Caco-2 (cell line): Measurements from ENCODE around the gene TASOR2. TPM values are rescaled to one million over a fixed set of nuclear protein-coding genes. Genes with fewer than 3 reads are reported as not detected.

Experiments used
- BruUV-seq: library from RNA; stranded (reverse); fragments of 400-500 nt; replicated peaks from 2 replicates; lab custom pipeline; 2021; lab: Mats Ljungman, UMichigan
- CTCF ChIA-PET: fragments of 300-600 bp; sonication (Branson Sonifier 250); formaldehyde crosslinking; loops from one replicate; lab custom pipeline; 2022; ENCODE audit warnings: antibody characterized with exemption; lab: Charles Lee
- POLR2A ChIA-PET: fragments of 300-600 bp; sonication (Branson Sonifier 250); formaldehyde crosslinking; loops from one replicate; lab custom pipeline; 2022; ENCODE audit warnings: antibody characterized with exemption; lab: Charles Lee
- DNase-seq, 2 experiments: peaks; one replicate each; pipeline versions ENCODE4 v3.0.0 to v3.0.0-alpha.2; 2020 to 2022
- H3K27me3 ChIP-seq: replicated peaks from 2 replicates; pipeline ENCODE4 v1.6.0; 2011; ENCODE audit warnings: low read length; ENCODE audit not compliant: control insufficient read depth, insufficient read depth
- H3K36me3 ChIP-seq: 2 replicates; pipeline ENCODE4 v1.5.1; 2011; ENCODE audit warnings: low read length; ENCODE audit not compliant: control insufficient read depth, insufficient read depth
- H3K4me1 ChIP-seq: fragments of 250-450 bp; sonication (Bioruptor Pico); 2 replicates; pipeline ENCODE4 v1.5.1; 2020; ENCODE audit warnings: mild to moderate bottlenecking
- H3K4me3 ChIP-seq: 2 replicates; pipeline ENCODE4 v1.5.1; 2011; ENCODE audit warnings: low read depth, mild to moderate bottlenecking, control low read depth, low read length
- H3K9me3 ChIP-seq: fragments of 250-450 bp; sonication (Bioruptor Pico); 2 replicates; pipeline ENCODE4 v1.5.1; 2020; ENCODE audit warnings: mild to moderate bottlenecking, moderate library complexity
- H3K27ac Mint-ChIP-seq: one replicate; pipeline ENCODE4 v1.8.0; 2022; ENCODE audit warnings: mixed read lengths; ENCODE audit not compliant: unreplicated experiment
- H3K27me3 Mint-ChIP-seq: one replicate; pipeline ENCODE4 v1.8.0; 2022; ENCODE audit warnings: mixed read lengths; ENCODE audit not compliant: insufficient read depth, unreplicated experiment
- H3K36me3 Mint-ChIP-seq: one replicate; pipeline ENCODE4 v1.8.0; 2022; ENCODE audit warnings: mild to moderate bottlenecking, mixed read lengths; ENCODE audit not compliant: insufficient read depth, unreplicated experiment
- H3K4me1 Mint-ChIP-seq: one replicate; pipeline ENCODE4 v1.8.0; 2022; ENCODE audit warnings: low read depth, mixed read lengths; ENCODE audit not compliant: unreplicated experiment
- H3K4me3 Mint-ChIP-seq: one replicate; pipeline ENCODE4 v1.8.0; 2022; ENCODE audit warnings: mild to moderate bottlenecking, moderate library complexity, mixed read lengths; ENCODE audit not compliant: unreplicated experiment
- H3K9me3 Mint-ChIP-seq: one replicate; pipeline ENCODE4 v1.8.0; 2022; ENCODE audit warnings: mixed read lengths; ENCODE audit not compliant: unreplicated experiment
- CTCF ChIP-seq, 2 experiments: fragments of 200-600 bp in 1 of 2; IDR thresholded peaks; 1 replicate in 1 of 2; 2 replicates in 1 of 2; pipeline versions ENCODE4 v1.5.1 to v1.8.0; 2011 to 2022; ENCODE audit warnings: antibody characterized with exemption in 1 of 2, control low read depth in 1 of 2, inconsistent platforms in 1 of 2, low read depth in 1 of 2, low read length in 1 of 2, mild to moderate bottlenecking in 1 of 2, moderate library complexity in 1 of 2; ENCODE audit not compliant: insufficient read depth in 1 of 2, severe bottlenecking in 1 of 2, unreplicated experiment in 1 of 2
- intact Hi-C: fragments of 100-400 bp; cut with micrococcal nuclease; formaldehyde crosslinking; loops from one replicate; pipeline ENCODE4 v1.10.0; 2022; ENCODE audit not compliant: unreplicated experiment
- total RNA-seq: library from RNA; stranded (reverse); gene quantifications from 2 replicates; pipeline ENCODE4 v1.2.3, GENCODE V29; 2022

The TASOR2 gene
- total RNA-seq, 1 experiment from 2014 or later: 102 TPM

- Histone ChIP-seq H3K27me3 (no peaks in the 10 kb centered on the region), H3K4me3 (no peak overlapping the region), H3K36me3 (no peaks in the 10 kb centered on the region), H3K9me3 (peaks cover 1% of the 10 kb centered on the region; the same call in 1 of the 2 replicates), H3K4me1 (peaks cover 6% of the 10 kb centered on the region)
- Mint-ChIP-seq H3K27ac (no peak overlapping the region), H3K36me3 (peaks cover 7% of the 10 kb centered on the region), H3K4me3 (no peak overlapping the region), H3K27me3 (no peaks in the 10 kb centered on the region), H3K9me3 (no peaks in the 10 kb centered on the region), H3K4me1 (peaks cover 5% of the 10 kb centered on the region)
- peak in 1 of 2 experiments; percentile 1 for TF ChIP-seq CTCF (IDR thresholded peaks at IDR 0.05; ENCODE audit: insufficient read depth in 1 of 2, low read depth in 1 of 2, low read length in 1 of 2, severe bottlenecking in 1 of 2, unreplicated experiment in 1 of 2)
- ChIA-PET POLR2A (no interaction called here), CTCF (interaction anchor here (0.5 kb wide), 1 partner anchor 44 kb away, joined by 7 read pairs; no protein-coding TSS in a partner anchor)
- no TSS peak for BruUV-seq
- no peak for DNase-seq
- intact Hi-C loops: loop anchor here (5.0 kb wide), 1 partner anchor 193 kb away; no protein-coding TSS in a partner anchor
Measured at GRCh38 chr10:5679606-5680005, 5.0 kb upstream of the TASOR2 start.

DNA sequence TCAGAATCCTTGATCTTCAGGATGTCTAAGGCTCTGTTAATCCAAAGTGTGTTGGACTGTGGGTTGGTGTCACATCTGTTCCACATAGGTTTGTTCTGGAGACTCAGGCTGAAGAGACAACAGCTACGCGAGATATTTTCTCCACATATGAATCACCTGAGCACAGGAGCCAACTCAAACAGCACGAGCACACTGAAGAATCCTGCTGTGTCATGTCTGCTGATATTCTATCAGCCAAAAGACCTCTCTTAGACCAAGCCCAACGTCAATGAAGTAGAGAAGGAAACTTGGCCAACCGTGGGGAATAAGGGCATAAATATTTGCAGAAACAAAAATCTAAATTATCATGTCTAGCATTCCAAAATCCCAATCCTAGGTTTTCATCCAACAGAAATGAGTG lies 2.7 kb upstream of the TASOR2 start:
- Histone ChIP-seq H3K36me3 (no peaks in the 10 kb centered on the region), H3K4me3 (no peak overlapping the region), H3K27me3 (no peaks in the 10 kb centered on the region), H3K9me3 (no peaks in the 10 kb centered on the region), H3K4me1 (peaks cover 12% of the 10 kb centered on the region)
- intact Hi-C loops: loop anchor here (5.0 kb wide), 1 partner anchor 190 kb away; no protein-coding TSS in a partner anchor
- Mint-ChIP-seq H3K27me3 (no peaks in the 10 kb centered on the region), H3K4me1 (peaks cover 7% of the 10 kb centered on the region), H3K36me3 (peaks cover 19% of the 10 kb centered on the region), H3K27ac (no peak overlapping the region), H3K9me3 (no peaks in the 10 kb centered on the region), H3K4me3 (no peak overlapping the region)
- BruUV-seq: no TSS peak
- no peak for DNase-seq
- TF ChIP-seq CTCF (IDR thresholded peaks at IDR 0.05; ENCODE audit: insufficient read depth in 1 of 2, low read depth in 1 of 2, low read length in 1 of 2, severe bottlenecking in 1 of 2, unreplicated experiment in 1 of 2): no peak
- ChIA-PET CTCF (no interaction called here), POLR2A (no interaction called here)

DNA sequence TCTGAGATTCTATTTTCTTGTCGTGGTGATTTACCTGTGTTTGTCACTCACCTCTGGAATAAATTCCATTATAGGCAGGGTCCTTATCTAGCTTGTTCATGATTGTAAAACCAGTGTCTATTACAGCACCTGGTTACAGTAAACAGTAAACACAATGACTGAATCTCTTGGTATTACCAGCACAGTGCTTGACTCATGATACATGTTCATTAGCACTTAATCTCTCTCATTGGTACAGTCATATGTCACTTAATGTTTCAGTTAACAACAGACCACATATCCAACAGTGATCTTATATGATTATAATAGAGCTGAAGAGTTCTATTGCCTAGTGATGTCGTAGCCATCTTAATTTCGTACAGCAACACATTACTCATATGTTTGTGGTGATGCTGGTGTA lies 1.6 kb upstream of the TASOR2 start:
- H3K27me3 Mint-ChIP-seq: no peaks in the 10 kb centered on the region

More for the DNA sequence above, 1.6 kb upstream of the TASOR2 start:
- H3K4me3 Mint-ChIP-seq: no peak overlapping the region
- intact Hi-C loops: loop anchor here (5.0 kb wide), 1 partner anchor 189 kb away; no protein-coding TSS in a partner anchor
- peaks cover 12% of the 10 kb centered on the region for H3K4me1 Mint-ChIP-seq
- ChIA-PET POLR2A (no interaction called here), CTCF (interaction anchor here (2.3 kb wide), 1 partner anchor 53 kb away, joined by 7 read pairs; no protein-coding TSS in a partner anchor)
- no peaks in the 10 kb centered on the region for H3K36me3 ChIP-seq
- peaks cover 19% of the 10 kb centered on the region for H3K36me3 Mint-ChIP-seq
- TF ChIP-seq CTCF (IDR thresholded peaks at IDR 0.05; ENCODE audit: insufficient read depth in 1 of 2, low read depth in 1 of 2, low read length in 1 of 2, severe bottlenecking in 1 of 2, unreplicated experiment in 1 of 2): no peak
- peaks cover 12% of the 10 kb centered on the region for H3K4me1 ChIP-seq
- DNase-seq: no peak
- BruUV-seq: no TSS peak
- H3K27me3 ChIP-seq: no peaks in the 10 kb centered on the region
- no peaks in the 10 kb centered on the region for H3K9me3 Mint-ChIP-seq
- no peaks in the 10 kb centered on the region for H3K9me3 ChIP-seq
- no peak overlapping the region for H3K27ac Mint-ChIP-seq
- no peak overlapping the region for H3K4me3 ChIP-seq
